NCI-H1417 (cell line): ENCODE results near the gene SCAANT1.

Source experiments
- DNase-seq, 3 experiments: peaks; one replicate each; lab custom pipeline; 2025; lab: John Stamatoyannopoulos, UW

The SCAANT1 gene

GRCh38 chr3:63911873-63912767, at the start of gene SCAANT1:
TSS of gene SCAANT1 (minus strand) at chr3:63912383.
- DNase-seq, result peak; percentile 68 to 85 (median 78)

- peak; percentile 13 to 70 (median 20) for DNase-seq
These were observed 49.7 kb upstream of the SCAANT1 start for GRCh38 chr3:63961891-63962290.

GRCh38 chr3:63960048-63960711, 48.0 kb upstream of the SCAANT1 start:
- peak in 1 of 3 experiments; percentile 3 for DNase-seq

DNA sequence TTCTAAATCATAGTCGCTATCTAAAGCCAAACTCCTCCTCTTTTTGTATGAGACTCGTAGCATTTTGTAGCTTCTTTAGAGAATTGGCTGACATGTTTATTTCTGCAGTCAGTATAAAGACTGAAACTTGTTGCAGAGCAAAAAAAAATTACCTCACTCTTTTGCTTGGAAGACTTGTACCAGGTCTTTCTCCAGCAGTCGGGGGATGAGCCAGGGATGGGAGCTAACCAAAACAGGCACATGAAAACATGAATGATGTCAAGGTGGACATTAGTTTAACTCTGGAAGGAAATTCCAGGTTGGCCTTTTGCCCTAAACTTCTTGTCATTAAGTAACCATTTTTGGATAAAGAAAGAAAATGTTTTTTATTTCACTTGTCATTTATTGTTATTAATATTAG, 47.0 kb upstream of the SCAANT1 start:
- DNase-seq, result no peak

DNA sequence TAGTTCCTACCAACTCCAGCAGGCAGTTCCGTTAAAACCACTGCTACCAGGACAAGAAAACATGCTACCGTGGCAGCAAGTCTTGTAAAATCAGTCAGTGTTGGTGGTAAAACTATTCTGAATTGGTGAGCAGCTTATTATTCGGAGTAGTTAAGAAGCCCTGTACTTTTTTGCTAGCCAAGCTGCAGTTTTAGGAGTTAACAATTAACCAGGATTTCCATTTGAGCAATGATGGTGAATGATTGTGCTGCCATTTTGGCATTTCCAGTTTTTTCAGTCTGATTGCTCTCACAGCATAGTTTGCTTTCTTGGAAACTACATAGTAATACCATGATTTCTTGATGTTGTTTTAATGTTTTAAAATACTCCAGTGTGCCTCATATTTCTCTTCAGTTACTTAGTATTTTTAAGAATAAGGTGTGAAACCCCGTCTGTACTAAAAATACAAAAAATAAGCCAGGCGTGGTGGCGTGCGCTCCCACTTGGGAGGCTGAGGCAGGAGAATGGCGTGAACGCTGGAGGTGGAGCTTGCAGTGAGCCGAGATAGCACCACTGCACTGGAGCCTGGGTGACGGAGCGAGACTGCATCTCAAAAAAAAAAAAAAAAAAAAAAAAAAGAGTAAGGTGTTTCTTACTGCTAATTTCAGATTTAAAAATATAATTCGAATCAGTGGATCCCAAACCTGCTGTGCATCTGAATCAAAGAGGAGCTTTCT, 43.8 kb upstream of the SCAANT1 start:
- DNase-seq, result no peak

GRCh38 chr3:63955036-63955650, 43.0 kb upstream of the SCAANT1 start:
- DNase-seq, result no peak

GRCh38 chr3:63954182-63954581, 42.0 kb upstream of the SCAANT1 start:
- DNase-seq, result no peak

GRCh38 chr3:63952248-63952594, 40.0 kb upstream of the SCAANT1 start:
- no peak for DNase-seq

GRCh38 chr3:63951492-63952247, 39.5 kb upstream of the SCAANT1 start:
- no peak for DNase-seq

DNA sequence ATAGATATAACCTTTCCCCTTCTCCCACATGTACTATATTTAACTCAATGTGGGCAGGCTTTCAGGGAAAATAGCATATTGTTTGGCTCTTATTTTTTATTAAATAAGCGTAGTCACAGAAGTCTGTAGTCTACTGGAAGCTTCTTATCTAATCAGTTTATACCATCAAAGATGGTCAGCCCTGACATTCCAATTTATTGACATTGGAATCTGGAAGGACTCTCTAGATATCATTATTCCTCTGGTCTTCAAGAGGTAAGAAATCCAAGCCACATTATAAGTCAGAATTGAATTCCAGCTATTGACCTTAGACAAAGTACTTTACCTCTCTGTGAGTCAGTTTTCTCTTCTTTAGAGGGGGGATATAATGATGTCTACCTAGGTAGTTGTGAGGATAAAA, 38.5 kb upstream of the SCAANT1 start:
- no peak for DNase-seq

DNA sequence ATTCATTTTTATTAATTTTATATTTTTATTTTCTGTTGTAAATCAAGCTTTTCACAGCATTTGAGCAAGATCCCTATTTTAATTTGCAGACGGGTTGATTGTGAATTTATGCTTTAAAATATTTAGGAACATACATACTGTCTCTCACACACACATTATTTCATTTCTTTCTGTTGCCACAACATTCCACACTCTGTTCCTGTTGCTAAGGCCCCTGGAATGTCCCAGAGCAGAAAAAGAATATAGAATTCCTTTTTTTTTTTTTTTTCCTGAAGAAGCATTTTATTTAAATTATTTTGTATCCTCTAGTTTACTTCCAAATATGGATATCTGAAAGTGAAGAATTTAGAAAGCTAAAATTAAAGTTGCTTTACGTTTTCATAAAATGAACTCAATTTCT, 36.8 kb upstream of the SCAANT1 start:
- no peak for DNase-seq

DNA sequence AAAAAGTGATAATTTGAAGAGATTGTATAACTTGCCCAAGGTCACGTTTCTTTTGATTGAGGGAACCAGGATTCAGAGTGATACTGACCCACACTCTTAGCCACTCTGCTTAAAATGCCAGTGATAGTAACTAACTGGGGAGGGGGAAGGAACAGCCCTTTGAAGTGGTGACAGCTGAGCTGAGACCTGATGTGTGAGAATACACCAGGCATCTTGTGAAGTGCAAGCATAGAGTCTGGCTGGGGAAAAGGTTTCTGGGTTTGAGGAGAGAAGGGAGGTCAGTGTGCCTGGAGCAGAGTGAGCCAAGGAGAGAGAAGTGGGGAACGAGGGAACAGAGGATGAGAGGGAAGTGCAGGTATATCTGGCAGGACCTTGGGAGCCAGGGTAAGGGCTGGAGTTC, 35.4 kb upstream of the SCAANT1 start:
- no peak for DNase-seq

- DNase-seq, result no peak
These were observed 34.6 kb upstream of the SCAANT1 start for GRCh38 chr3:63946753-63947152.

- no peak for DNase-seq
These were observed 33.4 kb upstream of the SCAANT1 start for GRCh38 chr3:63945558-63946096.

GRCh38 chr3:63943678-63944077, 31.5 kb upstream of the SCAANT1 start:
- DNase-seq, result no peak

DNA sequence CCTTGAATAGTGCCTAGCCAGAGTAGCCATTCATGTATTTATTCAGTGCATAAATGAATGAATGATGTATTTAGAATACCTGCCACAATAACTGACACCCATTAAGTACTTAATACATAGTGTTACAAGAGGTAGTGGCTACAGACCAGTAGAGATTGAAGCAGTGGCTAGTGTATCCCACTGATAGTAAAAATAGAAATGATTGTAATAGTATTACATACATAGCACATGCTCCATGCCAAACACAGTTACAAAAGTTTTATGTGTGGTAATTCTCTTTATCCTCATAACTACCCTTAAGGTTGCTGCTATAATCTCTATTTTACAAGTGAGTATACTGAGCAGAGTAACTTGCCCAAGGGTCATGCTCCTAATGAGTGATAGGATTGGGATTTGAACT, 30.3 kb upstream of the SCAANT1 start:
- DNase-seq, result no peak

GRCh38 chr3:63940389-63940757, 28.2 kb upstream of the SCAANT1 start:
- DNase-seq, result no peak

- DNase-seq, result no peak
These were observed 25.8 kb upstream of the SCAANT1 start for GRCh38 chr3:63937661-63938651.

DNA sequence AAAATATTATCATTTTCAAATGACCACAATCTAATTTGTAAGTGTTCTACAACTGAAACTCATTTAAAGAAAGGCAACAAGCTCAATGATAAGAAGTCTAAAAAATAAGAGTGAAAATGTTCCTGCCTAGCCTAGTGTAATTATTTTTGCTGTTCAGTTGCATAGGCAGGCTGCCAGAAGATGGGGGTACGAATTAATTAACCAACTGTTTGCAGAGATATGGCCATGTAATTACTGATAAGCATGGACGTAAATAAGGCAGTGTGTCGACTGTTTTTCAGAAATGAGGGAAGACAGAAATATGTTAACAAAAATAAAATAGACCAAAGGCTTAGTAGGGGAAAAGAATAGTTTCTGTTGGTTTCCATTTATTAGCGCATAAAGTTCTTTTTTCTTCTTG, 24.7 kb upstream of the SCAANT1 start:
- peak in 1 of 3 experiments; percentile 11 for DNase-seq
